Mesenchymal stem cell (in vitro differentiated cells and primary cell): ENCODE results near the gene UBL4A.

ENCODE experiments used
- DNase-seq: peaks from one replicate; pipeline ENCODE4 v3.0.0-alpha.2; 2013
- H2AFZ ChIP-seq: one replicate; pipeline ENCODE4 v1.6.1; 2013; ENCODE audit warnings: low read depth, mild to moderate bottlenecking, control low read depth, inconsistent platforms, low read length, moderate library complexity
- H2AK5ac ChIP-seq: 2 replicates; pipeline ENCODE4 v1.6.1; 2013; ENCODE audit warnings: low read length, moderate library complexity, mild to moderate bottlenecking, inconsistent platforms; ENCODE audit not compliant: severe bottlenecking
- H2BK120ac ChIP-seq: one replicate; pipeline ENCODE4 v1.6.1; 2013; ENCODE audit warnings: low read depth, mild to moderate bottlenecking, inconsistent platforms, low read length, moderate library complexity
- H2BK12ac ChIP-seq, 2 experiments: one replicate each; pipeline ENCODE4 v1.6.1; 2013; ENCODE audit warnings: inconsistent platforms in 2 of 2, low read length in 2 of 2, mild to moderate bottlenecking in 2 of 2, moderate library complexity in 2 of 2, control low read depth in 1 of 2
- H2BK15ac ChIP-seq: one replicate; pipeline ENCODE4 v1.6.1; 2013; ENCODE audit warnings: mild to moderate bottlenecking, low read depth, inconsistent platforms; ENCODE audit not compliant: poor library complexity, severe bottlenecking
- H2BK5ac ChIP-seq: 2 replicates; pipeline ENCODE4 v1.6.1; 2013; ENCODE audit warnings: low read depth, mild to moderate bottlenecking, low read length, control low read depth, inconsistent platforms; ENCODE audit not compliant: poor library complexity, severe bottlenecking
- H3K14ac ChIP-seq, 2 experiments: one replicate each; pipeline ENCODE4 v1.6.1; 2013; ENCODE audit warnings: inconsistent platforms in 2 of 2, low read length in 2 of 2, control low read depth in 1 of 2, mild to moderate bottlenecking in 1 of 2, moderate library complexity in 1 of 2
- H3K18ac ChIP-seq, 2 experiments: one replicate each; pipeline ENCODE4 v1.6.1; 2013; ENCODE audit warnings: inconsistent platforms in 2 of 2, low read length in 2 of 2, control low read depth in 1 of 2, low read depth in 1 of 2, mild to moderate bottlenecking in 1 of 2
- H3K23ac ChIP-seq, 2 experiments: one replicate each; pipeline ENCODE4 v1.6.1; 2013; ENCODE audit warnings: inconsistent platforms in 2 of 2, low read length in 2 of 2, mild to moderate bottlenecking in 2 of 2, moderate library complexity in 2 of 2, control low read depth in 1 of 2
- H3K27ac ChIP-seq: 2 replicates; pipeline ENCODE4 v1.5.1; 2013; ENCODE audit warnings: mild to moderate bottlenecking, moderate library complexity, low read length, control low read depth, inconsistent platforms; ENCODE audit not compliant: poor library complexity, severe bottlenecking
- H3K27me3 ChIP-seq, 2 experiments: 2 replicates each; pipeline versions ENCODE4 v1.6.1 to v1.7.0; 2013; ENCODE audit warnings: low read length in 2 of 2, mild to moderate bottlenecking in 2 of 2, moderate library complexity in 2 of 2, control low read depth in 1 of 2, inconsistent platforms in 1 of 2; ENCODE audit not compliant: control insufficient read depth in 1 of 2, insufficient read depth in 1 of 2
- H3K36me3 ChIP-seq, 2 experiments: 2 replicates each; pipeline versions ENCODE4 v1.6.1 to v1.7.0; 2013; ENCODE audit warnings: low read length in 2 of 2, control low read depth in 1 of 2, inconsistent platforms in 1 of 2, low read depth in 1 of 2, mild to moderate bottlenecking in 1 of 2; ENCODE audit not compliant: insufficient read depth in 2 of 2, control insufficient read depth in 1 of 2
- H3K4ac ChIP-seq, 2 experiments: one replicate each; pipeline ENCODE4 v1.6.1; 2013; ENCODE audit warnings: inconsistent platforms in 2 of 2, low read length in 2 of 2, mild to moderate bottlenecking in 2 of 2, moderate library complexity in 2 of 2, control low read depth in 1 of 2, low read depth in 1 of 2
- H3K4me1 ChIP-seq: 2 replicates; pipeline ENCODE4 v1.6.1; 2013; ENCODE audit warnings: low read depth, low read length, control low read depth; ENCODE audit not compliant: control insufficient read depth, insufficient read depth
- H3K4me2 ChIP-seq: 2 replicates; pipeline ENCODE4 v1.6.1; 2013; ENCODE audit warnings: low read length, mild to moderate bottlenecking, inconsistent platforms; ENCODE audit not compliant: poor library complexity, severe bottlenecking
- H3K4me3 ChIP-seq, 2 experiments: 2 replicates each; pipeline versions ENCODE4 v1.5.1 to v1.7.0; 2013; ENCODE audit warnings: low read length in 2 of 2, mild to moderate bottlenecking in 2 of 2, control low read depth in 1 of 2, low read depth in 1 of 2; ENCODE audit not compliant: insufficient read depth in 1 of 2
- H3K79me1 ChIP-seq: replicated peaks from 2 replicates; pipeline ENCODE4 v1.6.1; 2013; ENCODE audit warnings: mild to moderate bottlenecking, control low read depth, low read length, inconsistent platforms; ENCODE audit not compliant: poor library complexity, severe bottlenecking
- H3K9ac ChIP-seq: 2 replicates; pipeline ENCODE4 v1.7.0; 2013; ENCODE audit warnings: mild to moderate bottlenecking, low read length, moderate library complexity
- H3K9me3 ChIP-seq: 2 replicates; pipeline ENCODE4 v1.7.0; 2013; ENCODE audit warnings: mild to moderate bottlenecking, low read length; ENCODE audit not compliant: control insufficient read depth
- H4K8ac ChIP-seq: one replicate; pipeline ENCODE4 v1.6.1; 2013; ENCODE audit warnings: inconsistent platforms, mild to moderate bottlenecking, low read length, moderate library complexity
- H4K91ac ChIP-seq: one replicate; pipeline ENCODE4 v1.6.1; 2013; ENCODE audit warnings: mild to moderate bottlenecking, low read length, inconsistent platforms
- WGBS: methylation state at CpG from one replicate; pipeline ENCODE4 v1.1.7; 2013; ENCODE audit warnings: mixed read lengths; 5-methylcytosine and 5-hydroxymethylcytosine counted together

Gene UBL4A

GRCh38 chrX:154458116-154458953 lies 28.1 kb downstream of the UBL4A start, which contains the start of gene PLXNA3:
Gene PLXNA3, plus strand, starts transcription at chrX:154458281. Its CDS starts 1,903 bp downstream, at chrX:154460184.
- H2BK5ac ChIP-seq = no peak within 1 kb of the TSS
- H4K8ac ChIP-seq = no peak within 1 kb of the TSS
- no peak for DNase-seq
- peak within 1 kb of the TSS; percentile 92 for H2BK120ac ChIP-seq
- peak within 1 kb of the TSS; percentile 50 for H4K91ac ChIP-seq
- H2BK12ac ChIP-seq = no peak within 1 kb of the TSS
- peak within 1 kb of the TSS in 1 of 2 experiments; percentile 89 for H3K4ac ChIP-seq
- H3K4me2 ChIP-seq = peak within 1 kb of the TSS; percentile 71
- peak within 1 kb of the TSS; percentile 28 for H2BK15ac ChIP-seq
- H3K9me3 ChIP-seq = no peaks in the 10 kb centered on the region
- H3K4me1 ChIP-seq = peaks cover 18% of the 10 kb centered on the region
- H3K27ac ChIP-seq = no peak within 1 kb of the TSS
- H2AK5ac ChIP-seq = no peak within 1 kb of the TSS
- peak within 1 kb of the TSS in 1 of 2 experiments; percentile 91 for H3K18ac ChIP-seq
- H3K36me3 ChIP-seq = peaks cover 24 to 34% of the 10 kb centered on the region in 2 experiments
- H3K9ac ChIP-seq = peak within 1 kb of the TSS; percentile 79
- H3K14ac ChIP-seq = peak within 1 kb of the TSS in 1 of 2 experiments; percentile 99
- peak within 1 kb of the TSS; percentile 83 to 86 for H3K4me3 ChIP-seq
- H3K23ac ChIP-seq = peak within 1 kb of the TSS in 1 of 2 experiments; percentile 96
- no peaks in the 10 kb centered on the region for H3K27me3 ChIP-seq
- under 1% methylated on average over 13 of the region's 88 CpGs for WGBS
- H3K79me1 ChIP-seq = peaks cover 4% of the 10 kb centered on the region
- H2AFZ ChIP-seq = no peak within 1 kb of the TSS

- peak overlapping the region; percentile 28 for H2BK15ac ChIP-seq
- peak overlapping the region in 1 of 2 experiments; percentile 52 for H3K18ac ChIP-seq
- peak overlapping the region; percentile 65 for H3K4me2 ChIP-seq
- H3K79me1 ChIP-seq = peaks cover 4% of the 10 kb centered on the region
- no peak overlapping the region for H3K27ac ChIP-seq
- H3K27me3 ChIP-seq = no peaks in the 10 kb centered on the region
- no peak overlapping the region for H2AFZ ChIP-seq
- WGBS = 27% methylated on average over 17 of the region's 65 CpGs
- H4K91ac ChIP-seq = peak overlapping the region; percentile 50
- peak overlapping the region; percentile 73 to 86 for H3K4me3 ChIP-seq
- no peaks in the 10 kb centered on the region for H3K9me3 ChIP-seq
- H2BK12ac ChIP-seq = no peak overlapping the region
- no peak overlapping the region for H3K23ac ChIP-seq
- DNase-seq = no peak
- H3K14ac ChIP-seq = no peak overlapping the region
- H3K9ac ChIP-seq = peak overlapping the region; percentile 48
- no peak overlapping the region for H2BK5ac ChIP-seq
- H2AK5ac ChIP-seq = no peak overlapping the region
- peaks cover 18% of the 10 kb centered on the region for H3K4me1 ChIP-seq
- no peak overlapping the region for H3K4ac ChIP-seq
- H2BK120ac ChIP-seq = peak overlapping the region; percentile 92
- H4K8ac ChIP-seq = no peak overlapping the region
- H3K36me3 ChIP-seq = peaks cover 24 to 32% of the 10 kb centered on the region in 2 experiments
These were observed 28.8 kb downstream of the UBL4A start for GRCh38 chrX:154457491-154458115.

DNA sequence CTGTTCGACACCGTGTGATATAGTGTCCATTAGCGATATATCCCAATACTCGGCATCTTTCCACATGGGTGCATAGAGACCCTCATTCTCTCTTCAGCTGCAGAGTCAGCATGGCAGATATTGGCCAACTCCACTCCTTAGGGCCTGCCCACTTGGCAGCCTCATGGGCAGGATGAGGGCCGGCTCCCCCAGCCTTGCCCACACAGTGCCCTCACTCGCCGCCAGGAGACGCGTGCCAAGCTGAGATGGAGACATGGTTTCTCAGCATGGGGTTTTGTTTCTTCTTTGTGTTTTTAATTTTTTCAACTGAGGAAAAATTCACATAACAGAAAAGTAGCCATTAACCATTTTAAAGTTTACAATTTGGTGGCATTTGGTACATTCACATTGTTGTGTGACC lies 33.6 kb downstream of the UBL4A start:
- Histone ChIP-seq H2AFZ (no peak overlapping the region), H3K4me3 (no peak overlapping the region), H2BK5ac (no peak overlapping the region), H2AK5ac (no peak overlapping the region), H3K4me1 (peaks cover 3% of the 10 kb centered on the region), H2BK12ac (no peak overlapping the region), H3K14ac (no peak overlapping the region), H3K18ac (no peak overlapping the region), H3K36me3 (peaks cover 47 to 50% of the 10 kb centered on the region in 2 experiments), H4K91ac (no peak overlapping the region), H2BK15ac (no peak overlapping the region), H3K27ac (no peak overlapping the region), H3K23ac (no peak overlapping the region), H3K9me3 (no peaks in the 10 kb centered on the region), H3K4ac (no peak overlapping the region), H3K27me3 (no peaks in the 10 kb centered on the region), H3K9ac (no peak overlapping the region), H3K4me2 (no peak overlapping the region), H4K8ac (no peak overlapping the region), H3K79me1 (peaks cover 14% of the 10 kb centered on the region), H2BK120ac (no peak overlapping the region)
- 99% methylated on average over 5 of the region's 9 CpGs for WGBS
- DNase-seq = no peak

- H3K4me1 ChIP-seq = peaks cover 17% of the 10 kb centered on the region
- no peak overlapping the region for H3K14ac ChIP-seq
- H4K8ac ChIP-seq = no peak overlapping the region
- H2BK12ac ChIP-seq = no peak overlapping the region
- no peak overlapping the region for H2BK120ac ChIP-seq
- H4K91ac ChIP-seq = no peak overlapping the region
- no peak for DNase-seq
- H3K23ac ChIP-seq = no peak overlapping the region
- no peak overlapping the region for H3K4me2 ChIP-seq
- H2BK5ac ChIP-seq = no peak overlapping the region
- no peak overlapping the region for H3K4me3 ChIP-seq
- no peak overlapping the region for H3K9ac ChIP-seq
- WGBS = 97% methylated on average over 16 of the region's 17 CpGs
- peaks cover 72 to 73% of the 10 kb centered on the region in 2 experiments for H3K36me3 ChIP-seq
- no peak overlapping the region for H3K4ac ChIP-seq
- no peaks in the 10 kb centered on the region for H3K27me3 ChIP-seq
- peaks cover 22% of the 10 kb centered on the region for H3K79me1 ChIP-seq
- H2BK15ac ChIP-seq = no peak overlapping the region
- H3K9me3 ChIP-seq = no peaks in the 10 kb centered on the region
- H2AK5ac ChIP-seq = no peak overlapping the region
- H3K27ac ChIP-seq = no peak overlapping the region
- H2AFZ ChIP-seq = no peak overlapping the region
- H3K18ac ChIP-seq = no peak overlapping the region
These were observed 36.1 kb downstream of the UBL4A start for GRCh38 chrX:154450312-154450711.
